ENCODE data around the gene PROS1.
"Not testable (repeated sequence)": the region's sequence is repeated elsewhere in the genome, so short reads cannot be mapped to it uniquely, and the experiment has no call there.

DNA sequence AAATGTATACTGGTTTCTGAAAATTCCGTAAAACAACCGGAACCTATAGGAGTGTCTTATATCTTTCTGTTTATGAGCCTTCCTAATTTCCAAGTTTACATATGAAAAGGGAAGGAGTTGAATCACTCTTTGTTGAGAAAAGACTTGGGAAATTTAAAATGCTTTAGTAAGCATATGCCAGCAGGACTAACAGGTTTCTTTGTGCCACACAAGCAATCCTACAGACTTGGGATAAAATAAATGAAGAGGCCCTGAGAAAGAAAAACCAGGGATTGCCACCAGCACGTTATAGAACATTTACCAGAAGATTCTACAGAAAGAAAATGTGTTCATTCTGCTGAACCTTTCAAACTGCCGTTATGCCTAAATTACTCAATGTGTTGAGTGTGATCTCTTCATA is 96.3 kb downstream of the PROS1 start:
- not testable (repeated sequence) for TF ChIP-seq POLR2A, SMC3 (IDR thresholded peaks at IDR 0.05; ENCODE audit: low read depth, low read length)
- TF ChIP-seq, protein P1, sequence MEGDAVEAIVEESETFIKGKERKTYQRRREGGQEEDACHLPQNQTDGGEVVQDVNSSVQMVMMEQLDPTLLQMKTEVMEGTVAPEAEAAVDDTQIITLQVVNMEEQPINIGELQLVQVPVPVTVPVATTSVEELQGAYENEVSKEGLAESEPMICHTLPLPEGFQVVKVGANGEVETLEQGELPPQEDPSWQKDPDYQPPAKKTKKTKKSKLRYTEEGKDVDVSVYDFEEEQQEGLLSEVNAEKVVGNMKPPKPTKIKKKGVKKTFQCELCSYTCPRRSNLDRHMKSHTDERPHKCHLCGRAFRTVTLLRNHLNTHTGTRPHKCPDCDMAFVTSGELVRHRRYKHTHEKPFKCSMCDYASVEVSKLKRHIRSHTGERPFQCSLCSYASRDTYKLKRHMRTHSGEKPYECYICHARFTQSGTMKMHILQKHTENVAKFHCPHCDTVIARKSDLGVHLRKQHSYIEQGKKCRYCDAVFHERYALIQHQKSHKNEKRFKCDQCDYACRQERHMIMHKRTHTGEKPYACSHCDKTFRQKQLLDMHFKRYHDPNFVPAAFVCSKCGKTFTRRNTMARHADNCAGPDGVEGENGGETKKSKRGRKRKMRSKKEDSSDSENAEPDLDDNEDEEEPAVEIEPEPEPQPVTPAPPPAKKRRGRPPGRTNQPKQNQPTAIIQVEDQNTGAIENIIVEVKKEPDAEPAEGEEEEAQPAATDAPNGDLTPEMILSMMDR (conservative IDR thresholded peaks at IDR 0.05; ENCODE audit: low read depth, low read length) = not testable (repeated sequence)

Measured in IMR-90 (cell line).